Subcutaneous adipose tissue (tissue), 4 donors: Measurements from ENCODE around the gene ANXA2R. TPM values are rescaled to one million over a fixed set of nuclear protein-coding genes. Genes with fewer than 3 reads are reported as not detected.

Experiments
- total RNA-seq, 4 donors: library from RNA; depleted of rRNA; stranded (reverse); fragments of >200 nt; gene quantifications; one replicate each; pipeline ENCODE4 v1.1.0, GENCODE V29; 2016
- TF ChIP-seq, protein P1 (sequence below): fragments of 450-650 bp; IDR thresholded peaks from one replicate; pipeline ENCODE4 v1.5.1; 2016; ENCODE audit warnings: low read depth, mild to moderate bottlenecking, control low read depth, antibody characterized with exemption, moderate library complexity

Gene ANXA2R
- total RNA-seq, 4 donors from 2014 or later: 1.3 to 6.4 (median 4.2) TPM

DNA sequence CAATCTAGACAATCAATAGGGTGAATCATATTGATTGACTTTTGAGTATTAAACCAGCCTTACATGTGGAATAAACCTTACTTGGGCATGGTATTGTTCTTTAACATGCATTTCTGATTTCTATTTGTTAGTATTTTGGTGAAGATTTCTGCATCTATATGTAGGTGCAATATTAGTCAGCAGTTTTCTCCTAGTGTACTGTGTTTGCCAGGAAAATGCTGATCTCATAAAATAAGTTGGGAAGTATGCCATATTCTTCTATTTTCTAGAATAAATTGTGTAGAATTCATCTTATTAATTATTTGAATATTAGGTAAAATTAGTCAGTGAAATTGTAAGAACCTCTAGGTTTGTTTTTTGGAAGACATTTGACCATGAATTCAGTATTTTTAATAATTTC is 38.4 kb downstream of the ANXA2R start:
- TF ChIP-seq, protein P1, sequence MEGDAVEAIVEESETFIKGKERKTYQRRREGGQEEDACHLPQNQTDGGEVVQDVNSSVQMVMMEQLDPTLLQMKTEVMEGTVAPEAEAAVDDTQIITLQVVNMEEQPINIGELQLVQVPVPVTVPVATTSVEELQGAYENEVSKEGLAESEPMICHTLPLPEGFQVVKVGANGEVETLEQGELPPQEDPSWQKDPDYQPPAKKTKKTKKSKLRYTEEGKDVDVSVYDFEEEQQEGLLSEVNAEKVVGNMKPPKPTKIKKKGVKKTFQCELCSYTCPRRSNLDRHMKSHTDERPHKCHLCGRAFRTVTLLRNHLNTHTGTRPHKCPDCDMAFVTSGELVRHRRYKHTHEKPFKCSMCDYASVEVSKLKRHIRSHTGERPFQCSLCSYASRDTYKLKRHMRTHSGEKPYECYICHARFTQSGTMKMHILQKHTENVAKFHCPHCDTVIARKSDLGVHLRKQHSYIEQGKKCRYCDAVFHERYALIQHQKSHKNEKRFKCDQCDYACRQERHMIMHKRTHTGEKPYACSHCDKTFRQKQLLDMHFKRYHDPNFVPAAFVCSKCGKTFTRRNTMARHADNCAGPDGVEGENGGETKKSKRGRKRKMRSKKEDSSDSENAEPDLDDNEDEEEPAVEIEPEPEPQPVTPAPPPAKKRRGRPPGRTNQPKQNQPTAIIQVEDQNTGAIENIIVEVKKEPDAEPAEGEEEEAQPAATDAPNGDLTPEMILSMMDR: no peak

DNA sequence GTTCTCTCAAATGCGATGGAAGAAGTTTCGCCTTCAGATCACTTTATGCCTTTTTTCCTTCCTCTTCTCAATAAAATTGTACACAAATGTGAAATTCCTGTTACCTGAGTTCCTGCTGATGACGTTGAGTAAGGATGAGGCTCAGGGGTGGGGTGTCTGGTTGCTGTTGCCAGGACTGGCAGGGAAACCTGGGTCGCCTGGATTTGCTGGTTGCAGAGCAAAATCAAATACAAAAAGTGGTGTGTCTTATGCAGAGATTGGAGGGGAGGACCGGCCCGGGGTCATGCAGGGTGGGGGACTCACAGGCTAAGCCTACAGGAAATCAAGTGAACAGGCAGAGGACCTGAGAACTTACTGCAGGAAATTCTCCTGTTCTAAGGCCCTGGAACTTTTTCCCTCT is 39.2 kb downstream of the ANXA2R start:
- TF ChIP-seq, protein P1: no peak

DNA sequence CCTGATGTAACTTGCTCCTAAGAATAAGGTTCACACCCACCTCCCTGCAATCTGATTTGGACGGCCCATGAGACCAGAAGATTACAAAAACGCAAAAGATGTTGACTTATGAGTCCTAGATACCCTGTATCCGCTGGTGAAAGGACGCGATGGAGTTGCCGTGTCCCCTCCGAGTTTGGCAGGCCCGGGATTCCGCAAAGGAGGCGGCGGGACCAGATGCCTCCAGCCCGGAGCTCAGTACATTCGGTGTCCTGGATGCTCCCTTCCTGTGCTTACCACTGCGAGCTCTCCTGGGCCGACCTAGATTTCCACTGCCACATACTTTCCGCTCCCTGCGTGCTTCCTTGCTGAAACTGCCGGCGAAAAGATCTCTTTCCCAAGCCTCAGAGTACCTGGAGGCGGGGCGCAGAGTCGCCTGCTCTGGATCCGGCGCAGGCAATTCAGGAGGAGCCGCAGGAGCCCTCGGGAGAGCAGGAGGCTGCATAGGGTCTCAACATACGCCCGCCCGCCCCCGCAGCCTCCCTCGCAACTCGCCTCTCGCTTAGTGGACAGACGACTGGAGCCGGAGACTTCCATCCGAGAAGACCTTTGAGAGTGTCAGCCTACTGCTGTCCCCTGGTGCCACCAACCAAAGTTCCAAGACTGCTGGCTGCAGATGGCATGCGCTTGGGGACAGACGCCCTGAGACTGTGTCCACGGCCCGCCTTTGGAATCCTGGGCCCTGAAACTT is 39.8 kb downstream of the ANXA2R start:
- TF ChIP-seq, protein P1: no peak

DNA sequence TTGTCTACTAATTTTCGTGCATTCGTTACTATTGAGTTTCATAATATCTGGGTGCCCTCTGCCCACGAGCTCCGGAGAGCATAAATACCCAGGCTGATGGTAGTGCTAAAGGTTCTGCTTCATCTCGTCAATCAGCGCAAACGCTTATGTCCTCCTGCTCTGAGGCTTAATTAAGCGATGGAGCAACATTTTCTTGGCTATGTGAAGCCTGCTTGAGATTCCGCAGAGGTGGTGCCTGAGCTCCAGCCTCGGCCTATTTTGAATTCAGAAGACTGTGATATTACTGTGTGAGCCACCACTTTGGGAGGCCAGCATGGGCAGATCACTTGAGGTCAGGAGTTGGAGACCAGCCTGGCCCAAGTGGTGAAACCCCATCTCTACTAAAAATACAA is 44.8 kb downstream of the ANXA2R start:
- TF ChIP-seq, protein P1: no peak

DNA sequence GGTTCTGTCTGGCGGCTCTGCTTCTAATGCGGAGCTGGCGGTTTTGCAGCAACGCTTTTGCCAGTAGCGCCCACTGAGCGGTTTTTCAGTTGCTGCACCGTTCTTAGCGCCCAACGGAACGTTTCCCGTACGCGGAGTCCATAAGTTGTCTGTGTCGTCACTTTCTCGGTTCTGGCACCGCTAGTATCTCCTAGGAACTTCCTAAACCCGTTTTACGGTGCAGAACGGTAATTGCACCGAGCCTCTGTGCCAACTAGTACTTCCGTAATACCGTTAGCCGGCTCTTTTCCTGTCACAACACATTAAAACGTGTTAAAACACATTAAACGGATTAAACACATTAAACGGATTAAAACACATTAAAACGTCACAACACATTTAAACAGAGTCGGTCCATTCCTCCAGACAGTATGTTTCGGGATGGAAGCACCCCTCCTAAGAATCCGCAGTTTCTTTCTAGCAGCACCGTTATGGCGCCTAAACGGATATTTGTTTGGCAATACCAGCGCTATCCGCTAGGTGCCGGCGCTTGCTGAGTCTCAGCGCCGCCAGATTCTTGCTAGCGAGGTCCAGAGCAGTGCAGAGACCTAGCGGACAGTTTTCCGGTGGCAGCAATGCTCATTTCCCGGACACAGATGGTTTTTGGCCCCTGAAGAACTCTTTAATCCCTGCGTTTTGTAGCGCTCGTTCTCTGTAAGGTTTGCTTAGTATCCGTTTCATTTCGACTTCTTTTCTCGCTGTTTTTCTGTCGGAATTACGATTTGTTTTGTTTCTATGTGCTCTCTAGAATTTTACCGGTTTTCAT is 45.4 kb downstream of the ANXA2R start:
- TF ChIP-seq, protein P1: no peak

DNA sequence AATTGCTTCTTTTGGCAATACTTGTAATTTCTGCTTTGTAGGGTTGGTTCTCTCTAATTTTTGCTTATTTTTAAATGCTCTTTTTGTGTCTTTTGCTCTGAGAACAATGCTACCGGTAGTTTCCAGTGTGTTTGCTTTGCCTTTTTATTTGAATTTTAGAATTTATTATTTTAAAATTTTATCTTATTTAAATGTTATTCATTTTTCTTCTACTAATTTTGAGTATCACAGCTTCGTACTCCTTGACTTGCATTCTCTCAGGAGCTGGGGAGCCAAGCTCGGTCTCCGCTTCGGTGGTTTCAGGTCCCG is 45.9 kb downstream of the ANXA2R start:
- TF ChIP-seq, protein P1: no peak

DNA sequence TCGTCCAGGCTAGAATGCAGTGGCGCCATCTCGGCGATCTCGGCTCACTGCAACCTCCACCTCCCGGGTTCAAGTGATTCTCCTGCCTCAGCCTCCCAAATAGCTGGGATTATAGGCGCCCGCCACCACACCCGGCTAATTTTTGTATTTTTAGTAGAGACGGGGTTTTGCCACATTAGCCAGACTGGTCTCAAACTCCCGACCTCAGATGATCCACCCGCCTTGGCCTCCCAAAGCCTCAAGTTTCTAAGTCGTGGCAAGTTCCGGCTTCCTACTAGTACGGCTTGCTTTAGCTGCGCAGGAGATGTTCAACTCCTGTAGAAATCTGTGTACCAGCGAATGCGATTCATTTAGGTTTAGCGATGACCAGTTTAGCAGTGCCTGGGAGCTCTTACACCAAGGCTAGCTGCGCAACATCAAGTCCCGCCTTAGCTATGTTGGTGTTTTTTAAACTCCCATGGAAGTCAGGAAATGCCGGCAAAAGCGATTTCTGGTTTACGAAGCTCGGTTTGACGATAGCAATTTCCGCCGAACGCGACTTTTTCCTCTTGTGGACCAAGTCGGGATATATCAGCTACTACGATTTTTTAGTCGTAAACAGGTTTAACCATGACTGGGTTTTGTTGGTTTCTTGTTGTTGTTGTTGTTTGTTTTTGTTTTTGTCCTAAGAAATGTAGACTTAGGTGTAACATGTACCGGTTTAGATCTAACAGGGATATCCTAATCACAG is 46.4 kb downstream of the ANXA2R start:
- TF ChIP-seq, protein P1: no peak
